Spleen (tissue), 11 donors: Measurements from ENCODE around the gene ABCA2. TPM values are rescaled to one million over a fixed set of nuclear protein-coding genes. Genes with fewer than 3 reads are reported as not detected.
A peak's percentile ranks its signal among the peaks of the same experiment; 100 is the strongest.

Experiments used
- DNase-seq: peaks from one replicate; pipeline ENCODE4 v3.0.0-alpha.2; 2020
- H3K27ac ChIP-seq, 8 donors: fragments of 200-600 bp; sonication (generic) in 7 of 8; 1 replicate in 4 of 8; 2 replicates in 4 of 8; pipeline versions ENCODE4 v1.5.0 to v1.8.0; 2016 to 2021; ENCODE audit warnings: inconsistent platforms in 4 of 8, mild to moderate bottlenecking in 4 of 8, moderate library complexity in 1 of 8
- H3K27me3 ChIP-seq, 7 donors: fragments of 200-600 bp; sonication (generic) in 6 of 7; replicated peaks in 1 of 7; 1 replicate in 4 of 7; 2 replicates in 3 of 7; pipeline versions ENCODE4 v1.5.0 to v1.8.0; 2016 to 2021; ENCODE audit warnings: inconsistent platforms in 3 of 7, mild to moderate bottlenecking in 1 of 7
- H3K36me3 ChIP-seq, 6 donors: fragments of 200-600 bp; sonication (generic) in 5 of 6; 1 replicate in 4 of 6; 2 replicates in 2 of 6; pipeline versions ENCODE4 v1.5.0 to v1.8.0; 2016 to 2021; ENCODE audit warnings: inconsistent platforms in 2 of 6
- H3K4me1 ChIP-seq, 6 donors: fragments of 200-600 bp; sonication (generic) in 5 of 6; 1 replicate in 3 of 6; 2 replicates in 3 of 6; pipeline versions ENCODE4 v1.5.0 to v1.8.0; 2016 to 2021; ENCODE audit warnings: inconsistent platforms in 3 of 6
- H3K4me3 ChIP-seq, 8 donors: fragments of 200-600 bp; sonication (generic) in 7 of 8; 1 replicate in 4 of 8; 2 replicates in 4 of 8; pipeline versions ENCODE4 v1.5.0 to v1.8.0; 2016 to 2021; ENCODE audit warnings: inconsistent platforms in 4 of 8, mild to moderate bottlenecking in 4 of 8, moderate library complexity in 2 of 8
- H3K9me3 ChIP-seq, 8 donors: fragments of 200-600 bp; sonication (generic) in 7 of 8; 1 replicate in 4 of 8; 2 replicates in 4 of 8; pipeline versions ENCODE4 v1.5.0 to v1.8.0; 2016 to 2021; ENCODE audit warnings: inconsistent platforms in 4 of 8
- POLR2A ChIP-seq, 3 donors: fragments of 450-650 bp; IDR thresholded peaks; one replicate each; pipeline ENCODE4 v1.5.1; 2017; ENCODE audit warnings: antibody characterized with exemption in 3 of 3, mild to moderate bottlenecking in 1 of 3
- POLR2AphosphoS5 ChIP-seq, 3 donors: sonication (generic); formaldehyde crosslinking; IDR thresholded peaks; one replicate each; pipeline ENCODE4 v1.5.1; 2017; ENCODE audit warnings: antibody characterized with exemption in 3 of 3
- WGBS, 5 donors: extraction: QIAGEN DNeasy Blood & Tissue Kit in 3 of 5; methylation state at CpG; one replicate each; pipeline versions ENCODE4 v1.1.5 to v1.1.7; 2013 to 2018; 5-methylcytosine and 5-hydroxymethylcytosine counted together
- intact Hi-C: fragments of 100-400 bp; cut with DNase I; formaldehyde crosslinking; loops from one replicate; pipeline ENCODE4 v1.15.0; 2023; ENCODE audit warnings: low total_unique reads
- polyA plus RNA-seq, 3 donors: library from polyadenylated mRNA; stranded (reverse); fragments of 200-250 nt; gene quantifications; one replicate each; pipeline ENCODE4 v1.2.1, GENCODE V29; 2013
- total RNA-seq, 7 donors: library from RNA; depleted of rRNA in 3 of 7; stranded (reverse); fragments of >200 nt in 3 of 7; fragmentation: NEBNext Ultra II Directional in 4 of 7; extraction: Animal tissue kit (Norgen Biotek cat#: 25700) in 4 of 7; gene quantifications; one replicate each; pipeline versions ENCODE4 v1.1.0 to v1.2.1, GENCODE V29; 2016 to 2021
- TF ChIP-seq, protein P1 (sequence below), 11 experiments: fragments of 200-600 bp in 7 of 11; fragments of 450-650 bp in 4 of 11; sonication (generic) in 4 of 11; IDR thresholded peaks in 8 of 11; conservative IDR thresholded peaks in 3 of 11; 1 replicate in 7 of 11; 2 replicates in 4 of 11; pipeline versions ENCODE4 v1.4.0 to v1.8.0; 2016 to 2021; ENCODE audit warnings: antibody characterized with exemption in 11 of 11, inconsistent platforms in 4 of 11, mild to moderate bottlenecking in 1 of 11
- donor health status: healthy with polysubstance abuse.
- donor health status: DM: no; HTN: no; CAD: no; lungs with moderate emphysema.
- donor health status: DM: no; HTN: no; CAD: no.
- donor health status: Bipolar disorder and iron deficiency.
- donor health status: healthy.
- donor health status: DM: no; HTN: no; CAD: no.
- donor health status: DM: yes; HTN: yes; CAD: no.

Gene ABCA2
- total and polyA plus RNA-seq, 10 donors, result 11.9 to 97.5 (median 53.2) TPM

DNA sequence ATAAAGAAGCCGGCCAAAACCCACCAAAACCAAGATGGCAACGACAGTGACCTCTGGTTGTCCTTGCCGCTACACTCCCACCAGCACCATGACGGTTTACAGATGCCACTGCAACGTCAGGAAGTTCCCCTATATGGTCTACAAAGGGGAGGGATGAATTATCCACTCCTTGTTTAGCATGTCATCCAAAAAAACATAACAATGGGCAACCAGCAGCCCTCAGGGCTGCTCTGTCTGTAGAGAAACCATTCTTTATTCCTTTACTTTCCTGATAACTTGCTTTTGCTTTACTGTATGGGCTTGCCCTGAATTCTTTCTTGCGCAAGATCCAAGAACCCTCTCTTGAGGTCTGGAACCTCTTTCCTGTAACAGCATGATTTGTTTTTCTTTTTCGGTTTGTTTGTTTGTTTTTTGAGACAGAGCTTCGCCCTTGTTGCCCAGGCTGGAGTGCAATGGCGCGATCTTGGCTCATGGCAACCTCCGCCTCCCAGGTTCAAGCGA lies 47.3 kb upstream of the ABCA2 start:
- peaks cover 0 to 8% (median 0%) of the 10 kb centered on the region in 7 donors for H3K27me3 ChIP-seq
- H3K4me1 ChIP-seq, result peaks cover 16 to 90% (median 37%) of the 10 kb centered on the region in 6 donors
- H3K27ac ChIP-seq, result peak overlapping the region in 3 of 8 donors; percentile 17 to 37 (median 30)
- no peaks in the 10 kb centered on the region for H3K9me3 ChIP-seq
- no peak for TF ChIP-seq POLR2AphosphoS5 (IDR thresholded peaks at IDR 0.05)
- no peak for TF ChIP-seq POLR2A (IDR thresholded peaks at IDR 0.05)
- TF ChIP-seq, protein P1, sequence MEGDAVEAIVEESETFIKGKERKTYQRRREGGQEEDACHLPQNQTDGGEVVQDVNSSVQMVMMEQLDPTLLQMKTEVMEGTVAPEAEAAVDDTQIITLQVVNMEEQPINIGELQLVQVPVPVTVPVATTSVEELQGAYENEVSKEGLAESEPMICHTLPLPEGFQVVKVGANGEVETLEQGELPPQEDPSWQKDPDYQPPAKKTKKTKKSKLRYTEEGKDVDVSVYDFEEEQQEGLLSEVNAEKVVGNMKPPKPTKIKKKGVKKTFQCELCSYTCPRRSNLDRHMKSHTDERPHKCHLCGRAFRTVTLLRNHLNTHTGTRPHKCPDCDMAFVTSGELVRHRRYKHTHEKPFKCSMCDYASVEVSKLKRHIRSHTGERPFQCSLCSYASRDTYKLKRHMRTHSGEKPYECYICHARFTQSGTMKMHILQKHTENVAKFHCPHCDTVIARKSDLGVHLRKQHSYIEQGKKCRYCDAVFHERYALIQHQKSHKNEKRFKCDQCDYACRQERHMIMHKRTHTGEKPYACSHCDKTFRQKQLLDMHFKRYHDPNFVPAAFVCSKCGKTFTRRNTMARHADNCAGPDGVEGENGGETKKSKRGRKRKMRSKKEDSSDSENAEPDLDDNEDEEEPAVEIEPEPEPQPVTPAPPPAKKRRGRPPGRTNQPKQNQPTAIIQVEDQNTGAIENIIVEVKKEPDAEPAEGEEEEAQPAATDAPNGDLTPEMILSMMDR (IDR thresholded peaks at IDR 0.05 in 8 of 11, conservative IDR thresholded peaks at IDR 0.05 in 3 of 11), result no peak
- no peak overlapping the region for H3K4me3 ChIP-seq
- DNase-seq, result no peak
- intact Hi-C loops, result no loop called here
- peaks cover 0 to 21% (median 15%) of the 10 kb centered on the region in 6 donors for H3K36me3 ChIP-seq
- WGBS, 5 donors, result 76 to 93% (median 83%) methylated on average over 12 of the region's 12 CpGs

DNA sequence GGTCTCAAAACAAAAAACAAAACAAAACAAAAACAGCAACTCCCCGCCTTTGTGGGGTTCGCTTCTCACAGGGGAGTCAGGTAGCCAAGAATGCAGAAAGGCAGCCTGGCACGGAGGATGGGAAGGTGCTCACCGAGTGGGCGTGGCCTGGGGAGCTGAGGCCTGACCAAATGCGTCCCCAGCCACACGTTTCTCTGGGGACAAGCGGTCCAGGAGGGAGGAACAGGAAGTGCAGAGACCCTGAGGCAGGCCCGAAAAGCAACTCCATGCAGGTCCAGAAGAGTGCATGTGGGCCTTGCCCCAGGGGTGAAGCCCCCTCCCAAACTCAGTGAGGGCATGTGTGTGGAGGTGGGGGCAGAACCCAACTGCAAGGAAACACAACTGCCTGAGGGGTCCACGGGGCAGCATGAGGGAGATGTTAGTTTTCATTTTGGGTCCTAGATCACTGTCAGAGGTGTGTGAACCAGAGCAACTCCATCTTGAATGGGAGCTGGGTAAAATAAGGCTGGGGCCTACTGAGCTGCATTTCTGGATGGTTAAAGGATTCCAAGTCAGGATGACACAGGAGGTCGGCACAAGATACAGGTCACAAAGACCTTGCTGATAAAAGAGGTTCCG lies 46.7 kb upstream of the ABCA2 start:
- Histone ChIP-seq H3K4me1 (peaks cover 19 to 91% (median 42%) of the 10 kb centered on the region in 6 donors), H3K27ac (peak overlapping the region in 3 of 8 donors; percentile 17 to 37 (median 30)), H3K36me3 (peaks cover 0 to 16% (median 10%) of the 10 kb centered on the region in 6 donors), H3K4me3 (no peak overlapping the region), H3K27me3 (peaks cover 0 to 12% (median under 1%) of the 10 kb centered on the region in 7 donors), H3K9me3 (no peaks in the 10 kb centered on the region)
- TF ChIP-seq, protein P1 (IDR thresholded peaks at IDR 0.05 in 8 of 11, conservative IDR thresholded peaks at IDR 0.05 in 3 of 11), result no peak
- TF ChIP-seq POLR2A (IDR thresholded peaks at IDR 0.05) (no peak), POLR2AphosphoS5 (IDR thresholded peaks at IDR 0.05) (no peak)
- DNase-seq, result peak; percentile 82
- intact Hi-C loops, result no loop called here
- WGBS, 5 donors, result 73 to 85% (median 77%) methylated on average over 12 of the region's 12 CpGs

DNA sequence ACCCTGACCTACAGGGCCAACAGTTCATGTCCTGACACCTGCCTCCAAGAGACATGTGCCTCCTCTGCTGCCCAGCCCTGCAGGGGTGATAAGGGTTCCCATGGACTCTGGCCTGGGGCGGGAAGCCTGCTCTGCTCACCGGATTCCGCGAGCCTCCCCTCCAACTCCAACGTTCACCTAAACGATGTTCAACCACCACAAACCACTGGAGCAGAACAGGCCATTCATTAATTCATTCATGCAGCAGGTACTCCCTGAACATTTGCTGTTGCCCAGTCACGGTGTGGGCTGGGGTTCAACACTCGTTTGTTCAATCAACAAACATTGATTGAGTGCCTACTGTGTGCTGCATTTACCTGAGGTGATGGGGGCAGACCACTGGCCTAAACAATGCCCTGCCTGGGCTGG lies 46.0 kb upstream of the ABCA2 start:
- TF ChIP-seq POLR2AphosphoS5 (IDR thresholded peaks at IDR 0.05), result no peak
- TF ChIP-seq, protein P1 (IDR thresholded peaks at IDR 0.05 in 8 of 11, conservative IDR thresholded peaks at IDR 0.05 in 3 of 11), result no peak
- no peak for TF ChIP-seq POLR2A (IDR thresholded peaks at IDR 0.05)
- peak overlapping the region in 3 of 8 donors; percentile 30 to 63 (median 62) for H3K27ac ChIP-seq
- peaks cover 19 to 91% (median 44%) of the 10 kb centered on the region in 6 donors for H3K4me1 ChIP-seq
- intact Hi-C loops, result no loop called here
- peaks cover 0 to 8% (median 3%) of the 10 kb centered on the region in 6 donors for H3K36me3 ChIP-seq
- 83 to 96% (median 91%) methylated on average over 7 to 8 of the region's 8 CpGs for WGBS, 5 donors
- H3K4me3 ChIP-seq, result no peak overlapping the region
- H3K9me3 ChIP-seq, result no peaks in the 10 kb centered on the region
- H3K27me3 ChIP-seq, result peaks cover 0 to 19% (median 7%) of the 10 kb centered on the region in 7 donors
- DNase-seq, result no peak

DNA sequence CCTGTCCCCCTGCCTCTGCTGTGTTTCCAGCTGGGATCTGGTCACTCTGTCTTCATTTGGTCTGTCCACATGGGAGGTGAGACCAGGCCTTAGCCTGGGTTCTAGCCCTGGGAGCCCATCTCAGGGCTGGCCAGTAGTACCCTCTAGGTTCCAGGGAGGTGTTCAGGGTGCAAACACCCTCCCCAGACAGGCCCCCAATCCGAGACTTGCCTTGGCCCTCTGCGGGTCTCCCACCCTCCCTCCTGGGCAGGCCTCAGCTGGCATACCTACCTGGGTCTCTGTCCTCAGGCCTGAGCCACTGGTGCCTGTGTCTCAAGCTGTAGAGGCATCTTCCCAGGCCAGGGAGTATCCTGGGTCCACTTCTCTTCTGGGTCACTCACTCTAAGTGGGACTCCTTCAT lies 43.2 kb upstream of the ABCA2 start:
- Histone ChIP-seq H3K27ac (peak overlapping the region in 7 of 8 donors; percentile 35 to 85 (median 83)), H3K4me1 (peaks cover 7 to 86% (median 32%) of the 10 kb centered on the region in 6 donors), H3K9me3 (no peaks in the 10 kb centered on the region), H3K36me3 (no peaks in the 10 kb centered on the region), H3K27me3 (peaks cover 0 to 17% (median 7%) of the 10 kb centered on the region in 7 donors), H3K4me3 (peak overlapping the region in 4 of 8 donors; percentile 60 to 84 (median 61))
- TF ChIP-seq POLR2A (IDR thresholded peaks at IDR 0.05), result no peak
- TF ChIP-seq, protein P1 (IDR thresholded peaks at IDR 0.05 in 8 of 11, conservative IDR thresholded peaks at IDR 0.05 in 3 of 11), result no peak
- no peak for TF ChIP-seq POLR2AphosphoS5 (IDR thresholded peaks at IDR 0.05)
- WGBS, 5 donors, result 83 to 100% (median 90%) methylated on average over 2 of the region's 2 CpGs
- intact Hi-C loops, result no loop called here
- peak; percentile 72 for DNase-seq
